ENCODE data around the gene B3GNT3.

- TF ChIP-seq MTA1 (CRISPR knock-in tag; IDR thresholded peaks at IDR 0.05; ENCODE audit: borderline replicate concordance) (no peak), ZNF563 (CRISPR knock-in tag; IDR thresholded peaks at IDR 0.05) (no peak), TAF1 (CRISPR knock-in tag; IDR thresholded peaks at IDR 0.05) (no peak), ZNF263 (CRISPR knock-in tag; IDR thresholded peaks at IDR 0.05) (no peak)
Measured at GRCh38 chr19:17807731-17808316, 12.9 kb downstream of the B3GNT3 start.

Data from HepG2 (cell line).